Measurements from ENCODE around the gene ZDHHC3. TPM values are rescaled to one million over a fixed set of nuclear protein-coding genes. Genes with fewer than 3 reads are reported as not detected.

ZDHHC3 gene
- total and polyA plus RNA-seq, 2 experiments from 2014 or later = 43.8 to 50.2 TPM

- Histone ChIP-seq H3K27me3 (no peaks in the 10 kb centered on the region), H3K9me3 (ENCODE audit: low read depth) (no peaks in the 10 kb centered on the region), H3K4me3 (no peak overlapping the region), H3K27ac (no peak overlapping the region), H3K4me1 (ENCODE audit: low read depth) (peaks cover 19% of the 10 kb centered on the region), H3K36me3 (no peaks in the 10 kb centered on the region)
- TF ChIP-seq CTCF (IDR thresholded peaks at IDR 0.05; ENCODE audit: low read depth, low read length) = no peak
- DNase-seq (ENCODE audit: low read depth in 1 of 2, low spot score in 1 of 2) = no peak
These were observed 6.8 kb upstream of the ZDHHC3 start for GRCh38 chr3:44982817-44983216.

- no peak for TF ChIP-seq CTCF (IDR thresholded peaks at IDR 0.05; ENCODE audit: low read depth, low read length)
- Histone ChIP-seq H3K27me3 (no peaks in the 10 kb centered on the region), H3K9me3 (ENCODE audit: low read depth) (no peaks in the 10 kb centered on the region), H3K4me1 (ENCODE audit: low read depth) (peaks cover 19% of the 10 kb centered on the region), H3K4me3 (no peak overlapping the region), H3K27ac (no peak overlapping the region), H3K36me3 (no peaks in the 10 kb centered on the region)
- DNase-seq (ENCODE audit: low read depth in 1 of 2, low spot score in 1 of 2) = no peak
These were observed 5.8 kb upstream of the ZDHHC3 start for GRCh38 chr3:44981751-44982150.

GRCh38 chr3:44981220-44981619 lies 5.2 kb upstream of the ZDHHC3 start:
- Histone ChIP-seq H3K27ac (no peak overlapping the region), H3K36me3 (no peaks in the 10 kb centered on the region), H3K4me3 (no peak overlapping the region), H3K4me1 (ENCODE audit: low read depth) (peaks cover 19% of the 10 kb centered on the region), H3K27me3 (no peaks in the 10 kb centered on the region), H3K9me3 (ENCODE audit: low read depth) (no peaks in the 10 kb centered on the region)
- peak in 1 of 2 donors; percentile 39 for DNase-seq (ENCODE audit: low read depth in 1 of 2, low spot score in 1 of 2)
- no peak for TF ChIP-seq CTCF (IDR thresholded peaks at IDR 0.05; ENCODE audit: low read depth, low read length)

- Histone ChIP-seq H3K4me3 (peak overlapping the region; percentile 93), H3K27ac (no peak overlapping the region), H3K9me3 (ENCODE audit: low read depth) (no peaks in the 10 kb centered on the region), H3K36me3 (no peaks in the 10 kb centered on the region), H3K27me3 (no peaks in the 10 kb centered on the region), H3K4me1 (ENCODE audit: low read depth) (peaks cover 7% of the 10 kb centered on the region)
- DNase-seq (ENCODE audit: low read depth in 1 of 2, low spot score in 1 of 2) = no peak
- no peak for TF ChIP-seq CTCF (IDR thresholded peaks at IDR 0.05; ENCODE audit: low read depth, low read length)
These were observed 1.6 kb downstream of the ZDHHC3 start for GRCh38 chr3:44974416-44974815.

GRCh38 chr3:44970926-44971490 lies 5.0 kb downstream of the ZDHHC3 start:
- TF ChIP-seq CTCF (IDR thresholded peaks at IDR 0.05; ENCODE audit: low read depth, low read length) = no peak
- H3K27ac ChIP-seq = no peak overlapping the region
- no peak for DNase-seq (ENCODE audit: low read depth in 1 of 2, low spot score in 1 of 2)
- H3K9me3 ChIP-seq (ENCODE audit: low read depth) = no peaks in the 10 kb centered on the region
- H3K36me3 ChIP-seq = no peaks in the 10 kb centered on the region
- H3K4me3 ChIP-seq = no peak overlapping the region
- H3K27me3 ChIP-seq = no peaks in the 10 kb centered on the region
- peaks cover 7% of the 10 kb centered on the region for H3K4me1 ChIP-seq (ENCODE audit: low read depth)

- Histone ChIP-seq H3K4me1 (ENCODE audit: low read depth) (peaks cover 10% of the 10 kb centered on the region), H3K4me3 (no peak overlapping the region), H3K27ac (no peak overlapping the region), H3K27me3 (no peaks in the 10 kb centered on the region), H3K36me3 (no peaks in the 10 kb centered on the region), H3K9me3 (ENCODE audit: low read depth) (no peaks in the 10 kb centered on the region)
- no peak for TF ChIP-seq CTCF (IDR thresholded peaks at IDR 0.05; ENCODE audit: low read depth, low read length)
- no peak for DNase-seq (ENCODE audit: low read depth in 1 of 2, low spot score in 1 of 2)
These were observed 6.2 kb downstream of the ZDHHC3 start for GRCh38 chr3:44969828-44970179.

Measured in cardiac muscle cell (in vitro differentiated cells and primary cell).